A673 (cell line): ENCODE results near the gene TARM1. TPM values are rescaled to one million over a fixed set of nuclear protein-coding genes. Genes with fewer than 3 reads are reported as not detected.

ENCODE experiments used
- BruUV-seq: library from RNA; stranded (reverse); fragments of 400-500 nt; replicated peaks from 2 replicates; lab custom pipeline; 2021; lab: Mats Ljungman, UMichigan
- CTCF ChIA-PET: fragments of 300-600 bp; sonication (Branson Sonifier 250); formaldehyde crosslinking; loops from one replicate; lab custom pipeline; 2022; ENCODE audit warnings: antibody characterized with exemption; lab: Charles Lee
- POLR2A ChIA-PET: fragments of 300-600 bp; sonication (Branson Sonifier 250); formaldehyde crosslinking; loops from one replicate; lab custom pipeline; 2022; ENCODE audit warnings: antibody characterized with exemption; ENCODE audit not compliant: low non-redundant PET; lab: Charles Lee
- DNase-seq: peaks from one replicate; pipeline ENCODE4 v3.0.0-alpha.2; 2015; ENCODE audit warnings: low spot score
- H3K27ac ChIP-seq: fragments of 200-600 bp; sonication (generic); 2 replicates; pipeline ENCODE4 v1.5.1; 2016; ENCODE audit warnings: mixed run types, low read depth, mild to moderate bottlenecking, mixed read lengths, antibody characterized with exemption, low read length; ENCODE audit not compliant: poor library complexity, severe bottlenecking
- H3K27me3 ChIP-seq: fragments of 200-600 bp; sonication (generic); replicated peaks from 2 replicates; pipeline ENCODE4 v1.6.1; 2017; ENCODE audit warnings: mixed run types, low read depth, mild to moderate bottlenecking, mixed read lengths, antibody characterized with exemption, low read length; ENCODE audit not compliant: insufficient read depth, poor library complexity
- H3K36me3 ChIP-seq: fragments of 200-600 bp; sonication (generic); 2 replicates; pipeline ENCODE4 v1.6.1; 2016; ENCODE audit warnings: mixed run types, mild to moderate bottlenecking, mixed read lengths, antibody characterized with exemption, low read length; ENCODE audit not compliant: insufficient read depth, poor library complexity, severe bottlenecking
- H3K4me1 ChIP-seq: fragments of 200-600 bp; sonication (generic); 2 replicates; pipeline ENCODE4 v1.6.1; 2017; ENCODE audit warnings: mixed run types, mild to moderate bottlenecking, mixed read lengths, antibody characterized with exemption, low read length; ENCODE audit not compliant: insufficient read depth, poor library complexity, severe bottlenecking
- H3K4me3 ChIP-seq: fragments of 200-600 bp; sonication (generic); 2 replicates; pipeline ENCODE4 v1.5.1; 2016; ENCODE audit warnings: low read depth, mixed run types, mild to moderate bottlenecking, mixed read lengths, low read length; ENCODE audit not compliant: poor library complexity, severe bottlenecking
- H3K9me3 ChIP-seq: fragments of 200-600 bp; sonication (generic); 2 replicates; pipeline ENCODE4 v1.6.1; 2016; ENCODE audit warnings: mixed run types, low read depth, mild to moderate bottlenecking, mixed read lengths, antibody characterized with exemption, low read length; ENCODE audit not compliant: poor library complexity, severe bottlenecking
- CTCF ChIP-seq: fragments of 300-800, 200-600 bp; sonication (generic); conservative IDR thresholded peaks from 2 replicates; pipeline ENCODE4 v1.5.1; 2017; ENCODE audit warnings: low read depth, mild to moderate bottlenecking, antibody characterized with exemption, low read length, moderate library complexity, mixed read lengths
- EZH2 ChIP-seq: fragments of 200-600 bp; sonication (generic); IDR thresholded peaks from 2 replicates; pipeline ENCODE4 v1.6.1; 2017; ENCODE audit warnings: borderline replicate concordance, low read depth, mild to moderate bottlenecking, mixed read lengths, antibody characterized with exemption, low read length; ENCODE audit not compliant: poor library complexity, severe bottlenecking
- intact Hi-C: fragments of 100-400 bp; cut with micrococcal nuclease; formaldehyde crosslinking; loops from one replicate; pipeline ENCODE4 v1.10.0; 2022; ENCODE audit not compliant: unreplicated experiment
- total RNA-seq: library from RNA; stranded (reverse); gene quantifications from 2 replicates; pipeline ENCODE4 v1.2.3, GENCODE V29; 2021

TARM1 gene
- total RNA-seq, 1 experiment from 2014 or later, result not detected

- no peak for DNase-seq
- Histone ChIP-seq H3K9me3 (no peaks in the 10 kb centered on the region), H3K36me3 (no peaks in the 10 kb centered on the region), H3K27ac (no peak overlapping the region), H3K4me3 (no peak overlapping the region), H3K4me1 (no peaks in the 10 kb centered on the region), H3K27me3 (no peaks in the 10 kb centered on the region)
- no TSS peak for BruUV-seq
- CTCF ChIA-PET, result no interaction called here
- intact Hi-C loops, result no loop called here
- POLR2A ChIA-PET, result no interaction called here
- TF ChIP-seq CTCF, result no peak
- TF ChIP-seq EZH2, result no peak
Measured at GRCh38 chr19:54074851-54075250, 6.3 kb downstream of the TARM1 start.

GRCh38 chr19:54073829-54074228 lies 7.3 kb downstream of the TARM1 start:
- TF ChIP-seq EZH2 (no peak), CTCF (no peak)
- H3K9me3 ChIP-seq, result no peaks in the 10 kb centered on the region
- H3K4me3 ChIP-seq, result no peak overlapping the region
- no peaks in the 10 kb centered on the region for H3K4me1 ChIP-seq
- no TSS peak for BruUV-seq
- intact Hi-C loops, result no loop called here
- ChIA-PET POLR2A (no interaction called here), CTCF (no interaction called here)
- H3K27ac ChIP-seq, result no peak overlapping the region
- DNase-seq, result no peak
- H3K27me3 ChIP-seq, result no peaks in the 10 kb centered on the region
- H3K36me3 ChIP-seq, result no peaks in the 10 kb centered on the region

GRCh38 chr19:54069470-54069869 lies 11.7 kb downstream of the TARM1 start:
- POLR2A ChIA-PET, result no interaction called here
- intact Hi-C loops, result no loop called here
- Histone ChIP-seq H3K4me3 (no peak overlapping the region), H3K36me3 (no peaks in the 10 kb centered on the region), H3K9me3 (no peaks in the 10 kb centered on the region), H3K27ac (no peak overlapping the region), H3K27me3 (no peaks in the 10 kb centered on the region), H3K4me1 (no peaks in the 10 kb centered on the region)
- CTCF ChIA-PET, result no interaction called here
- no TSS peak for BruUV-seq
- no peak for DNase-seq
- TF ChIP-seq EZH2 (no peak), CTCF (no peak)
